Measurements from ENCODE around the gene DENND1A. TPM values are rescaled to one million over a fixed set of nuclear protein-coding genes. Genes with fewer than 3 reads are reported as not detected.

Gene DENND1A
- total and polyA plus RNA-seq, 2 of the 13 experiments (the other 11 are each of a cell fraction or from before 2014, with no cell fraction given) = 14.8 to 30.1 TPM

- WGBS (ENCODE audit: low lambda C conversion rate) = 100% methylated on average over 1 of the region's 1 CpG
- Histone ChIP-seq H3K36me3 (replicated peaks in 1 of 2; ENCODE audit: control insufficient read depth in 1 of 2, insufficient read depth in 2 of 2, low read length in 2 of 2) (peaks cover 0 to 1% of the 10 kb centered on the region in 2 experiments; a peak in 1 of 5 replicates), H3K4me3 (replicated peaks in 1 of 3; ENCODE audit: insufficient read depth in 1 of 3, low read depth in 2 of 3, low read length in 3 of 3) (no peak overlapping the region), H3K27me3 (ENCODE audit: control insufficient read depth in 1 of 2, insufficient read depth in 2 of 2, low read length in 2 of 2) (no peaks in the 10 kb centered on the region), H3K4me2 (ENCODE audit: low read depth, low read length) (no peak overlapping the region), H4K20me1 (ENCODE audit: insufficient read depth, low read length) (no peaks in the 10 kb centered on the region), H3K4me1 (ENCODE audit: insufficient read depth, low read length) (peaks cover 15% of the 10 kb centered on the region; the same call in 1 of the 2 replicates), H3K9ac (ENCODE audit: insufficient read depth, low read depth, low read length) (no peak overlapping the region), H2AFZ (ENCODE audit: low read length) (no peak overlapping the region), H3K27ac (ENCODE audit: extremely low read length, insufficient read depth, low read length) (no peak overlapping the region), H3K9me3 (ENCODE audit: low read length) (no peaks in the 10 kb centered on the region), H3K79me2 (ENCODE audit: insufficient read depth, low read length) (no peaks in the 10 kb centered on the region)
- ATAC-seq (no peak), DNase-seq (ENCODE audit: low spot score) (no peak), FAIRE-seq (no peak)
- CTCF ChIA-PET (ENCODE audit: low intra/inter-chr PET ratio, low total read pairs) = no interaction called here
- in situ Hi-C loops (cut with HindIII; ENCODE audit: extremely low pct_ligation_motif_present, low pct_unique_long_range_greater_than_20kb) (no loop called here), intact Hi-C loops (cut with micrococcal nuclease; ENCODE audit: unreplicated experiment) (no loop called here)
- POLR2A ChIA-PET = no interaction called here
- BruUV-seq (replicated peaks) = no TSS peak
- TF ChIP-seq GTF3A (CRISPR knock-in tag; conservative IDR thresholded peaks at IDR 0.05) (no peak), ZNF580 (CRISPR knock-in tag; IDR thresholded peaks at IDR 0.05; ENCODE audit: borderline replicate concordance, low read depth) (no peak), THRA (CRISPR knock-in tag; IDR thresholded peaks at IDR 0.05; ENCODE audit: borderline replicate concordance) (no peak), SIN3A (IDR thresholded peaks at IDR 0.05; ENCODE audit: borderline replicate concordance, low read depth, low read length) (no peak), MEF2D (CRISPR knock-in tag; IDR thresholded peaks at IDR 0.05) (no peak), BORCS8-MEF2B (CRISPR knock-in tag; IDR thresholded peaks at IDR 0.05) (no peak), MLXIP (CRISPR knock-in tag; IDR thresholded peaks at IDR 0.05; ENCODE audit: borderline replicate concordance) (no peak), RFX5 (IDR thresholded peaks at IDR 0.05; ENCODE audit: low read depth, low read length) (no peak), ZNF280B (CRISPR knock-in tag; IDR thresholded peaks at IDR 0.05; ENCODE audit: borderline replicate concordance) (no peak), ZNF740 (CRISPR knock-in tag; IDR thresholded peaks at IDR 0.05) (no peak), SIX1 (CRISPR knock-in tag; IDR thresholded peaks at IDR 0.05; ENCODE audit: borderline replicate concordance) (no peak), CENPBD1 (CRISPR knock-in tag; IDR thresholded peaks at IDR 0.05; ENCODE audit: borderline replicate concordance, low read depth) (no peak), SP5 (CRISPR knock-in tag; IDR thresholded peaks at IDR 0.05; ENCODE audit: borderline replicate concordance, low read depth) (no peak), CAMTA2 (CRISPR knock-in tag; IDR thresholded peaks at IDR 0.05; ENCODE audit: borderline replicate concordance) (no peak), ZNF616 (CRISPR knock-in tag; IDR thresholded peaks at IDR 0.05; ENCODE audit: low read depth) (no peak)
These were observed 142.5 kb downstream of the DENND1A start for GRCh38 chr9:123787416-123787815.
